ENCODE measurements around the gene DMKN. TPM values are rescaled to one million over a fixed set of nuclear protein-coding genes. Genes with fewer than 3 reads are reported as not detected.
"Not testable (repeated sequence)": the region's sequence is repeated elsewhere in the genome, so short reads cannot be mapped to it uniquely, and the experiment has no call there.

Gene DMKN
- total and polyA plus RNA-seq, 2 donors (not counting 1 experiment from before 2014, with no cell fraction given): 2.8 to 14.2 TPM

DNA sequence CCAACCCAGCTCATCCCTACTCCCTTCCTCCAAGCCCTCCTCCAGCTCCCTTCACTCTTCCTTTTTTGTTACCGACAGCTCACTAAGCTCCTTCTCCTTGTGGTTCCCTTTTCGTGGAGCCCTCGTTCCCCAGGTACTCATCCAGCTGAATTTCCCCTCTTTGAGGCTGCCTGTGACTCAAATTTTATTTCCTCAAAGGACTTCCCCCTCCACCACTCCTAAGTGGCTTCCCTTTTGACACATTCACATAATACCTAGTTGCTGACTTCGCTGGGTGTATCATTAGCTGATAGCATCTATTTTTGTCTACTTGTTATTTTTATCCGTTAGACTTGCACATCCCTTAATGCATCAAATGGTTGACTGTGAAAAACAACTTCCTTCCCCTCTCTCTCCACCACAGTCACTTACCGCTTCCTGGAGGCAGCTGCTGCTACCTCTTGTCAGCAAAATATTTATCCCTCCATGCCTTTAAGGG lies 50.9 kb downstream of the DMKN start:
- no peak for TF ChIP-seq EZH2 (IDR thresholded peaks at IDR 0.05; ENCODE audit: low read length, missing control alignments)
- TF ChIP-seq, protein P1, sequence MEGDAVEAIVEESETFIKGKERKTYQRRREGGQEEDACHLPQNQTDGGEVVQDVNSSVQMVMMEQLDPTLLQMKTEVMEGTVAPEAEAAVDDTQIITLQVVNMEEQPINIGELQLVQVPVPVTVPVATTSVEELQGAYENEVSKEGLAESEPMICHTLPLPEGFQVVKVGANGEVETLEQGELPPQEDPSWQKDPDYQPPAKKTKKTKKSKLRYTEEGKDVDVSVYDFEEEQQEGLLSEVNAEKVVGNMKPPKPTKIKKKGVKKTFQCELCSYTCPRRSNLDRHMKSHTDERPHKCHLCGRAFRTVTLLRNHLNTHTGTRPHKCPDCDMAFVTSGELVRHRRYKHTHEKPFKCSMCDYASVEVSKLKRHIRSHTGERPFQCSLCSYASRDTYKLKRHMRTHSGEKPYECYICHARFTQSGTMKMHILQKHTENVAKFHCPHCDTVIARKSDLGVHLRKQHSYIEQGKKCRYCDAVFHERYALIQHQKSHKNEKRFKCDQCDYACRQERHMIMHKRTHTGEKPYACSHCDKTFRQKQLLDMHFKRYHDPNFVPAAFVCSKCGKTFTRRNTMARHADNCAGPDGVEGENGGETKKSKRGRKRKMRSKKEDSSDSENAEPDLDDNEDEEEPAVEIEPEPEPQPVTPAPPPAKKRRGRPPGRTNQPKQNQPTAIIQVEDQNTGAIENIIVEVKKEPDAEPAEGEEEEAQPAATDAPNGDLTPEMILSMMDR (conservative IDR thresholded peaks at IDR 0.05 in 1 of 2, IDR thresholded peaks at IDR 0.05 in 1 of 2; ENCODE audit: low read depth in 1 of 2, low read length in 2 of 2): no peak
- no peak for DNase-seq (ENCODE audit: low read depth in 2 of 2)
- Histone ChIP-seq H3K4me3 (replicated peaks in 1 of 4; ENCODE audit: control extremely low read depth in 1 of 4, insufficient read depth in 1 of 4, low read depth in 3 of 4, low read length in 4 of 4) (no peak overlapping the region), H3K4me2 (ENCODE audit: extremely low read depth, insufficient read depth, low read length) (no peak overlapping the region), H3K27me3 (ENCODE audit: control insufficient read depth, insufficient read depth, low read length) (no peaks in the 10 kb centered on the region), H3K4me1 (ENCODE audit: control insufficient read depth, extremely low read depth, insufficient read depth, low read length) (no peaks in the 10 kb centered on the region), H3K9me3 (ENCODE audit: control insufficient read depth, insufficient read depth, low read depth, low read length) (no peaks in the 10 kb centered on the region), H4K20me1 (ENCODE audit: control insufficient read depth, extremely low read depth, insufficient read depth, low read length) (no peaks in the 10 kb centered on the region), H3K79me2 (ENCODE audit: control insufficient read depth, insufficient read depth, low read length) (no peaks in the 10 kb centered on the region), H3K9ac (ENCODE audit: insufficient read depth, low read length) (no peak overlapping the region), H3K36me3 (ENCODE audit: control insufficient read depth, insufficient read depth, low read length) (no peaks in the 10 kb centered on the region), H3K27ac (ENCODE audit: insufficient read depth, low read length) (no peak overlapping the region), H2AFZ (ENCODE audit: low read length) (no peak overlapping the region)

DNA sequence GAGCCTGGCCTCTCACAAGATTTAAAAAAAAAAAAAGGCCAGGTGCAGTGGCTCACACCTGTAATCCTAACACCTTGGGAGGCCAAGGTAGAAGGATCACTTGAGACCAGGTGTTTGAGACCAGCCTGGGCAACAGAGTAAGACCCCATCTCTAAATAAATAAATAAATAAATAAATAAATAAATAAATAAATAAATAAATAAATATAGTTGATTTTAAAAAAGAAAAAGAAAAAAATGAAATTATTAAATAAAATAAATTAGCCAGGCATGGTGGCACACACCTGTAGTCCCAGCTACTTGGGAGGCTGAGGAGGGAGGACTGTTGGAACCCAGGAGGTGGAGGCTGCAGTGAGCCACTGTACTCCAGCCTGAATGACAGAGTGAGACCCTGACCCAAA lies 51.7 kb downstream of the DMKN start:
- H3K4me2 ChIP-seq (ENCODE audit: extremely low read depth, insufficient read depth, low read length); H3K79me2 ChIP-seq (ENCODE audit: control insufficient read depth, insufficient read depth, low read length); H3K4me3 ChIP-seq (replicated peaks in 1 of 4; ENCODE audit: control extremely low read depth in 1 of 4, insufficient read depth in 1 of 4, low read depth in 3 of 4, low read length in 4 of 4); H3K9me3 ChIP-seq (ENCODE audit: control insufficient read depth, insufficient read depth, low read depth, low read length); H3K36me3 ChIP-seq (ENCODE audit: control insufficient read depth, insufficient read depth, low read length); H3K9ac ChIP-seq (ENCODE audit: insufficient read depth, low read length); H4K20me1 ChIP-seq (ENCODE audit: control insufficient read depth, extremely low read depth, insufficient read depth, low read length); H3K4me1 ChIP-seq (ENCODE audit: control insufficient read depth, extremely low read depth, insufficient read depth, low read length); H2AFZ ChIP-seq (ENCODE audit: low read length); DNase-seq (ENCODE audit: low read depth in 2 of 2); H3K27ac ChIP-seq (ENCODE audit: insufficient read depth, low read length); H3K27me3 ChIP-seq (ENCODE audit: control insufficient read depth, insufficient read depth, low read length): not testable (repeated sequence)

DNA sequence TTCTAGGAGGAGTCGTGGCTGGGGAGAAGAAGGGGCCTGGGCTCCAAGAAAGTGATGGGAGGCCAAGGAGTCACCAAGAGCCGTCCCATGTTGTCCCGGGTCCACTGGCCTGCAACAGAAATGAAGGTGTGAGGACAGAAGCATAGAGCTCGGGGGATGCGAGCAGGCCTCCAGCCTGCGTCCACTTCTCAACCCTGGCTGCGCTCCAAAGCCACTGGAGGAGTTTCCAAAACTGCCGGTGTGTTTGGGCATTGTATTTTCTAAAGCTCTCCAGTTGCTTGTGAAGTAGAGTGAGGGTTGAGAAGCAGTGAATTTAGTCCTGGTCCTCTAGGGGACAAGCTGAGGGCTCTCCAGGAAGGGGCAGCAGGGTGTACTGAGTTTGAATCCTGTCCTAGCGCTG lies 52.4 kb downstream of the DMKN start:
- Histone ChIP-seq H3K79me2 (ENCODE audit: control insufficient read depth, insufficient read depth, low read length) (no peaks in the 10 kb centered on the region), H3K4me3 (replicated peaks in 1 of 4; ENCODE audit: control extremely low read depth in 1 of 4, insufficient read depth in 1 of 4, low read depth in 3 of 4, low read length in 4 of 4) (no peak overlapping the region), H3K9me3 (ENCODE audit: control insufficient read depth, insufficient read depth, low read depth, low read length) (no peaks in the 10 kb centered on the region), H4K20me1 (ENCODE audit: control insufficient read depth, extremely low read depth, insufficient read depth, low read length) (no peaks in the 10 kb centered on the region), H3K4me2 (ENCODE audit: extremely low read depth, insufficient read depth, low read length) (no peak overlapping the region), H3K27ac (ENCODE audit: insufficient read depth, low read length) (no peak overlapping the region), H3K9ac (ENCODE audit: insufficient read depth, low read length) (no peak overlapping the region), H3K27me3 (ENCODE audit: control insufficient read depth, insufficient read depth, low read length) (no peaks in the 10 kb centered on the region), H2AFZ (ENCODE audit: low read length) (no peak overlapping the region), H3K4me1 (ENCODE audit: control insufficient read depth, extremely low read depth, insufficient read depth, low read length) (no peaks in the 10 kb centered on the region), H3K36me3 (ENCODE audit: control insufficient read depth, insufficient read depth, low read length) (no peaks in the 10 kb centered on the region)
- no peak for DNase-seq (ENCODE audit: low read depth in 2 of 2)
- TF ChIP-seq EZH2 (IDR thresholded peaks at IDR 0.05; ENCODE audit: low read length, missing control alignments): no peak
- TF ChIP-seq, protein P1 (conservative IDR thresholded peaks at IDR 0.05 in 1 of 2, IDR thresholded peaks at IDR 0.05 in 1 of 2; ENCODE audit: low read depth in 1 of 2, low read length in 2 of 2): no peak
